ENCODE data around the gene NXPH1. TPM values are rescaled to one million over a fixed set of nuclear protein-coding genes. Genes with fewer than 3 reads are reported as not detected.

NXPH1 gene
- total RNA-seq, 2 donors from 2014 or later: 0.24 TPM; not detected in 1

GRCh38 chr7:8491106-8491505 is 57.7 kb downstream of the NXPH1 start:
- Histone ChIP-seq H3K27ac (ENCODE audit: low read depth, low read length) (no peak overlapping the region), H3K4me1 (ENCODE audit: control insufficient read depth, insufficient read depth, low read length) (peaks cover 1% of the 10 kb centered on the region), H3K9me3 (ENCODE audit: control insufficient read depth, low read length) (peaks cover 8% of the 10 kb centered on the region), H3K9ac (ENCODE audit: extremely low read depth, low read length, poor library complexity, severe bottlenecking) (no peak overlapping the region), H3K36me3 (ENCODE audit: control insufficient read depth, insufficient read depth, low read length) (no peaks in the 10 kb centered on the region), H3K27me3 (ENCODE audit: control insufficient read depth, insufficient read depth, low read length, poor library complexity, severe bottlenecking) (no peaks in the 10 kb centered on the region), H3K4me3 (ENCODE audit: low read length) (no peak overlapping the region)
- 96% methylated on average over 3 of the region's 3 CpGs; no CpG with 5 or more reads in 1 of the 2 experiments for WGBS, 2 experiments (ENCODE audit: insufficient coverage in 1 of 2, insufficient read length in 1 of 2)
- no peak for DNase-seq
- TF ChIP-seq CTCF (conservative IDR thresholded peaks at IDR 0.05): no peak
- no peak overlapping the region for H3K4me3 Mint-ChIP-seq
- no peaks in the 10 kb centered on the region for H3K9me3 Mint-ChIP-seq
- H3K4me1 Mint-ChIP-seq: peaks cover 6% of the 10 kb centered on the region
- H3K27ac Mint-ChIP-seq: no peak overlapping the region
- no peaks in the 10 kb centered on the region for H3K27me3 Mint-ChIP-seq (ENCODE audit: insufficient read depth)
- no peaks in the 10 kb centered on the region for H3K36me3 Mint-ChIP-seq (ENCODE audit: low read depth)

GRCh38 chr7:8491544-8492489 is 58.4 kb downstream of the NXPH1 start:
- H3K9ac ChIP-seq (ENCODE audit: extremely low read depth, low read length, poor library complexity, severe bottlenecking): no peak overlapping the region
- no peak for TF ChIP-seq CTCF (conservative IDR thresholded peaks at IDR 0.05)
- no peak overlapping the region for H3K4me3 ChIP-seq (ENCODE audit: low read length)
- no peaks in the 10 kb centered on the region for H3K36me3 Mint-ChIP-seq (ENCODE audit: low read depth)
- H3K27ac Mint-ChIP-seq: no peak overlapping the region
- H3K4me1 ChIP-seq (ENCODE audit: control insufficient read depth, insufficient read depth, low read length): no peaks in the 10 kb centered on the region
- H3K27ac ChIP-seq (ENCODE audit: low read depth, low read length): no peak overlapping the region
- H3K4me3 Mint-ChIP-seq: no peak overlapping the region
- H3K4me1 Mint-ChIP-seq: no peaks in the 10 kb centered on the region
- H3K9me3 ChIP-seq (ENCODE audit: control insufficient read depth, low read length): peaks cover 8% of the 10 kb centered on the region
- no peaks in the 10 kb centered on the region for H3K36me3 ChIP-seq (ENCODE audit: control insufficient read depth, insufficient read depth, low read length)
- H3K27me3 Mint-ChIP-seq (ENCODE audit: insufficient read depth): no peaks in the 10 kb centered on the region
- WGBS, 2 experiments (ENCODE audit: insufficient coverage in 1 of 2, insufficient read length in 1 of 2): 91 to 98% methylated on average over 5 to 8 of the region's 8 CpGs
- no peak for DNase-seq
- no peaks in the 10 kb centered on the region for H3K27me3 ChIP-seq (ENCODE audit: control insufficient read depth, insufficient read depth, low read length, poor library complexity, severe bottlenecking)
- H3K9me3 Mint-ChIP-seq: no peaks in the 10 kb centered on the region

GRCh38 chr7:8499128-8499527 is 65.7 kb downstream of the NXPH1 start:
- H3K9me3 Mint-ChIP-seq: no peaks in the 10 kb centered on the region
- H3K36me3 Mint-ChIP-seq (ENCODE audit: low read depth): no peaks in the 10 kb centered on the region

More at GRCh38 chr7:8499128-8499527, 65.7 kb downstream of the NXPH1 start:
- Histone ChIP-seq H3K4me1 (ENCODE audit: control insufficient read depth, insufficient read depth, low read length) (no peaks in the 10 kb centered on the region), H3K4me3 (ENCODE audit: low read length) (no peak overlapping the region), H3K9ac (ENCODE audit: extremely low read depth, low read length, poor library complexity, severe bottlenecking) (no peak overlapping the region), H3K9me3 (ENCODE audit: control insufficient read depth, low read length) (no peaks in the 10 kb centered on the region), H3K27me3 (ENCODE audit: control insufficient read depth, insufficient read depth, low read length, poor library complexity, severe bottlenecking) (no peaks in the 10 kb centered on the region), H3K36me3 (ENCODE audit: control insufficient read depth, insufficient read depth, low read length) (no peaks in the 10 kb centered on the region), H3K27ac (ENCODE audit: low read depth, low read length) (no peak overlapping the region)
- Mint-ChIP-seq H3K4me3 (no peak overlapping the region), H3K27me3 (ENCODE audit: insufficient read depth) (no peaks in the 10 kb centered on the region), H3K27ac (no peak overlapping the region), H3K4me1 (peaks cover 4% of the 10 kb centered on the region)
- no peak for DNase-seq
- TF ChIP-seq CTCF (conservative IDR thresholded peaks at IDR 0.05): no peak
